Measurements from ENCODE around the gene CCDC144A.
"Not testable (repeated sequence)": the region's sequence is repeated elsewhere in the genome, so short reads cannot be mapped to it uniquely, and the experiment has no call there.

Gene CCDC144A

DNA sequence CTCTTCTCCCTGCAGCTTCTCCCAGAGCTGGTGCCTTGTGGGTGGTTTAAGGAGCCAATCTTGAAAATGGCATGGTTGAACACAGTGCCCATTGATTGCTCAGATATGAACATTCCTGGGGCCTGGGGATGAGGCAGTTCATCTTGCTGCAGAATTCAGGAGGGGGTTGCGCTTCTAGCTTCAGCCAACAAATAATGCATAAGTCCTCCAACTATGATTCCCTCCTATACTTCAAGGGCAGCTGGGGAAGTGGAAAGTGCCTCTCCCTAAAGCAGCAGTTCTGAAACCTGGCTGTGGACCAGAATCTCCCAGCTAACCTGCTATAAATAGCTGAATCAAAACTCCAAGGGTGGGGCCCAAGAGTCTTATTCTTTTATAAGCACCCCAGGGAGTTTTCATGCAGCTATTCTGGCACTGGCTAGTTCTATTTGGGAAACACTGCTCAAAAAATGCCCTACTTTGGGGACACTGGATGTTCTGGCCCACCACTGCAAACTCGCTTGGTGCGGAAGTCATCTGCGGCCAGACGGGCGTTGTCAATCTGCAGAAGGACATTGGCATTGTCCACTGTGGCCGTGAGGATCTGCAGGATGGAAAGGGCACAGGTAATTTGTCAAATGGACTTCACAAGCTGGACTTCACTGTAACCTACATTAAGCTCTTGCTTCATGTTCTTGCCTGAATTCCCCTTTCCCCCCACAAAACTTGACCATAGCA is 130.3 kb downstream of the CCDC144A start:
- DNase-seq (ENCODE audit: low read depth), result no peak

DNA sequence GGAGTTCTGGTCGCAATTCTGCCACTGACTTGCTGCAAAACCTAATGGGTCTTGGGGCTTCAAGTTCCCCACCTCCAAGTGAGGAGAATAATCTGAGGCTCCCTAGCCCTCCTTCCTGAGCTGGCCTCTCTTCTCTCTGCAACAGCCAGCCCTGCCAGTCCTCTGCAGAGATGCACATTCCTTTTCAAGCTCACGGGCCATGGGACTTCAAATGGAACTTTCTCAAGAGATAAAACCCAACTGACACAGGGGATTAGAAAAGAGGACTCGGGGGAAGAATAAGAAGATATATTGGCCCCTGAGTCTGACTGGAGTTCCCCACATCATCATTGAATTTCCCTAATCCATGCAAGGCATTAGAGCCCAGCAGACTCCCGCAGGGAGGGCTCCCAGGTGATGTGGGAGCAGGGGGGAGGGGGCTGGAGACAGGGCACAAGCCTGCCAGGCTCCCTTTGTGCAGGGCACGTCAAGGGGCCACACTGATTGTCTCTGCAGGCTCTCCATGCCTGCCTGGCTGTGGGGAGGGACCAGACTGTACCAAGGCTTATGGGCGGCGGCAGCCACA is 131.0 kb downstream of the CCDC144A start:
- no peak for DNase-seq (ENCODE audit: low read depth)

DNA sequence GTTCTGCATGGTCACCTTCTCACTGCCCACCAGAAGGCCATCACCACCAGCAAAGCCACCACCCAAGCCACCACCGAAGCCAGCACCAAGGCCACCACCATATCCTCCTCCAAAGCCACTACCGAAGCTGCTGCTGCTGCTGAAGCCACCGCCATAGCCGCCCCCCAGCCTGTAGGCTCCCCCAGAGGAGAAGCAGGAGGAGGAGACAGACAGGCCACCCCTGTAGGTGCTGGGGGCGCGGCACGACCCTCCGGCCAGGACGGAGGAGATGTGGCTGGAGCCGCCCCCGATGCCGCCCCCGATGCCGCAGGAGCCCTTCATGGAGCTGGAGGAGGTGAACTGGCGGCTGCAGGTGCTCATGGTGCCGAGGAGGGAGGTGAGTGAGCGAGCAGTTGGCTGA is 132.1 kb downstream of the CCDC144A start:
- not testable (repeated sequence) for DNase-seq (ENCODE audit: low read depth)

DNA sequence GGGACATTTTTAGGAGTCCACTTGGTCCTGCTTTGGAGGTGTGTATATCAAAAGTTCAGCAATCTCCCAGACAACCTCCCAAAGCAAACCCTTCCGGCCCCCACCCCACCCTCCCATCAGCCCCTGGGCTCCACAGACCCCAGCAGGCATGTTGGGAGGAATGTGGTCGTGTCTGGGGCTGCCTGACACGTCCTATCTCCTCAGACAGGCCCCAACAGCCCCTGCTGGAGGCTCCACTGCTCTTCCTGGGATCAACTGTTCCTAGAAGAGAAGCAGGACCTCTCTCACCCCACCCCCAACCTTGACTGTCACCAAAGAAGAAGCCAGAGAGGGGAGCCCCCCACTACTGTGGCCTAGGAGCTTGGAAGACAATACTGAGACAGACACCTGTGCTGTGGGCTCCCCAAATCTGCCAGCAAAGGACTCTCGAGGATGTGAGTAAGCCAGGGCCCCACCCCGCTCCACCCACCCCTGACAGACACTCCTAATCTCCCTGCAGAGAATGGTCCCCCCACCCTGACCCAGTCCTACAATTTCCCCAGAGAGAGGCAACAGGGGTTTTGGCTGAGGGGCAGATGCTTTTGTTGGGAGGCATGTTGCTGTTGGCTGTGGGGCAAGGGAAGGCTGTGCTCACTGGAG is 133.8 kb downstream of the CCDC144A start:
- not testable (repeated sequence) for DNase-seq (ENCODE audit: low read depth)

Data from HS-27A (cell line).